ENCODE data around the gene MTRF1.

- no peak for TF ChIP-seq EZH2phosphoT487 (IDR thresholded peaks at IDR 0.05; ENCODE audit: borderline replicate concordance)
- TF ChIP-seq CTCF (conservative IDR thresholded peaks at IDR 0.05; ENCODE audit: low read length) = no peak
Observed at GRCh38 chr13:41254902-41255301, 8.5 kb downstream of the MTRF1 start.
